HepG2 (cell line): ENCODE results near the gene GABBR2.

Experiments used
- BRCA1 ChIP-seq: sonication (generic); formaldehyde crosslinking; IDR thresholded peaks from 2 replicates; pipeline ENCODE4 v1.4.0; 2020; ENCODE audit warnings: missing genetic modification reagents
- CHD2 ChIP-seq: IDR thresholded peaks from 2 replicates; pipeline ENCODE4 v1.6.1; 2011; ENCODE audit warnings: low read depth, low read length, improper control_type of control experiment
- CTCF ChIP-seq: sonication (generic); formaldehyde crosslinking; IDR thresholded peaks from 2 replicates; pipeline ENCODE4 v1.5.0; 2020; ENCODE audit warnings: mild to moderate bottlenecking, missing genetic modification reagents, moderate library complexity
- IRF2 ChIP-seq: IDR thresholded peaks from 2 replicates; pipeline ENCODE4 v1.6.1; 2018; ENCODE audit warnings: missing genetic modification reagents, missing compliant biosample characterization
- MATR3 ChIP-seq: sonication (generic); formaldehyde crosslinking; IDR thresholded peaks from 2 replicates; pipeline ENCODE4 v1.4.0; 2020; ENCODE audit warnings: missing genetic modification reagents
- PRDM15 ChIP-seq: sonication (generic); formaldehyde crosslinking; IDR thresholded peaks from 2 replicates; pipeline ENCODE4 v1.4.0; 2020; ENCODE audit warnings: missing genetic modification reagents
- TBP ChIP-seq: sonication (generic); formaldehyde crosslinking; IDR thresholded peaks from 2 replicates; pipeline ENCODE4 v1.5.0; 2020; ENCODE audit warnings: missing genetic modification reagents
- WIZ ChIP-seq: sonication (generic); formaldehyde crosslinking; IDR thresholded peaks from 2 replicates; pipeline ENCODE4 v1.5.1; 2020; ENCODE audit warnings: mild to moderate bottlenecking, missing genetic modification reagents
- ZNF180 ChIP-seq: sonication (generic); formaldehyde crosslinking; IDR thresholded peaks from 2 replicates; pipeline ENCODE4 v1.4.0; 2020; ENCODE audit warnings: low read depth, missing genetic modification reagents, borderline replicate concordance

- no peak for TF ChIP-seq CTCF
- TF ChIP-seq BRCA1, result no peak
- TF ChIP-seq ZNF180 (CRISPR knock-in tag), result no peak
- no peak for TF ChIP-seq PRDM15 (CRISPR knock-in tag)
- no peak for TF ChIP-seq TBP
- no peak for TF ChIP-seq WIZ (CRISPR knock-in tag)
- no peak for TF ChIP-seq MATR3 (CRISPR knock-in tag)
- no peak for TF ChIP-seq CHD2
- TF ChIP-seq IRF2 (CRISPR knock-in tag), result no peak
Observed at GRCh38 chr9:98457726-98458370, 250.9 kb downstream of the GABBR2 start.
